Subcutaneous adipose tissue (tissue), 4 donors: ENCODE data around the gene STMN1. TPM values are rescaled to one million over a fixed set of nuclear protein-coding genes. Genes with fewer than 3 reads are reported as not detected.

ENCODE experiments used
- CTCF ChIP-seq: fragments of 450-650 bp; IDR thresholded peaks from one replicate; pipeline ENCODE4 v1.5.1; 2016; ENCODE audit warnings: low read depth, mild to moderate bottlenecking, control low read depth, antibody characterized with exemption, moderate library complexity
- total RNA-seq, 4 donors: library from RNA; depleted of rRNA; stranded (reverse); fragments of >200 nt; gene quantifications; one replicate each; pipeline ENCODE4 v1.1.0, GENCODE V29; 2016

STMN1 gene
- total RNA-seq, 4 donors from 2014 or later = 20.3 to 89.6 (median 32.0) TPM

GRCh38 chr1:25897754-25898153, 8.5 kb downstream of the STMN1 start:
- no peak for TF ChIP-seq CTCF

DNA sequence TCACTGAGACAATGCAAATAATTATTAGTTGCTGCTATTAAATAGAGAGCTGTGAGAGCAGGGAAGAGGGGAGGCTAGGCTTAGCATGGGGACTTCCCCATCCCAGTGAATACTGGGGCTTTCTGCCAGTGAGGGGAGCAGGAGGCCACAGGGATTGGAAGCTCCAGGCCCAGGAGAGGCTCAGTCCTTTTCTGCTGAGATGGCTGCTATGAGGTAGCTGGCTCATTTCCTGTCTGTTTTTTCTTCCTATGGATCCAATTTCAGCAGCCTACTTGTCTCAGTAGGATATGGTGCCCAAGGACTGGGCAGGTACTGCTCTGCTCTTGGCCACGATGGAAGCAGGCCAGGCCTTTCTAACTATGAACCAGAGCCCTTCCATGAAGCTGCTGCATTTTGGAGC, 10.0 kb downstream of the STMN1 start:
- TF ChIP-seq CTCF = no peak

- no peak for TF ChIP-seq CTCF
Measured at GRCh38 chr1:25895365-25895990, 10.7 kb downstream of the STMN1 start.

GRCh38 chr1:25893116-25893515, 13.1 kb downstream of the STMN1 start:
- TF ChIP-seq CTCF = no peak

DNA sequence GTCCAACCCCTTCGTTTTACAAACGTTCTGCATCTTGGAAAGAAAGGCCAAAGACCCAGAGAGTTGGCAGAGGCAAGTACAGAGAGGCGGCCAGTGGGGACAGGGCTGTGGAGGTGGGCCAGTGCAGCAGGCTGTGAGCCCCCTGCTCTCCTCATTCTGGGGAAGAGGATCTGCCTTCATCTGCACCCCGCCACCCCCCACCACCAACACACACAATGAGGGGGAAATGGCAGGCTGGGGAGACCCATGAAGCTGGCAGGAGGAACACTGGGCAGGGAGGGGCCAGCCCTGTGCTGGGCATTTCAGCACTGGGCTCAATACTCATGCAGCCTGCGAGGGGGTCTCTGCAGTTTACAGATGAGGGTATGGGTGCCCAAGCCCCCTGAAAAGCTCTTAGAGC, 14.6 kb downstream of the STMN1 start:
- TF ChIP-seq CTCF = no peak

DNA sequence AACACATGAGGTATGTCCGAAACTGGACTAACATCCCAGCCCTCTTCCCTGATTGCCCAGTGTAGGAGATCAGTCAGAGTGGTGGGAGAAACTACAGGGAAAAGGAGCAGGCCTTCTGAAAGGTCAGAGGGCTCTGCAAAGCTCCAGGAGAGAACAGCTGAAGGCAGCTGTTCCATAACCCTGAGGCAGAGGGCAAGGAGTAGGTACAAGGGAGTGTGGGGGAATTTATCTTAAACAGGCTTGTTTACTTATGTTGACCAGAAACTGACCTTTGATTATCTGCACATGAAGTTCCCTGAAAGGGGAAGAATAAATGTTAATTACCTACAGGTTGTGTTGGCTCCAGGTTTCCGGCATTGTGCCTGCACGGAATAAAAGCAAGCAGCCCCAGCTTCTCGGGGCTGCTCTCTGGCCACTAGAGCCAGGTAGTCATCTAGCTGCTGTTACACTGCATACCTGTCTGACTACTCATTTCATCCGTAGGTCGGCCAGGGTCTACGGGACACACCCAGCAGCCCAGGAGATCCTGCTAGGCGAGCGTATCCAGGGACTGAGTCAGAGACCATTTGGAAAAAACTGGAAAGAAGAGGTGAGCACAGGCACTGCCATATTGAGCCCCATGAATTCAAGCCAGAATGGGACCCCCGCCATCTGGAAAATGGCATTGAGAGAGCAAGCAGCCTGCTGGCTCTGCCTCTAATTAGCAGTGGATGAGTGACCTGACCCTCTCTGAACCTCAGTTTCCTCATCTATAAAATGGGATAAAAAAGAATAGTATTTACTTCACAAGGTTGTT, 15.8 kb downstream of the STMN1 start:
- TF ChIP-seq CTCF = no peak

DNA sequence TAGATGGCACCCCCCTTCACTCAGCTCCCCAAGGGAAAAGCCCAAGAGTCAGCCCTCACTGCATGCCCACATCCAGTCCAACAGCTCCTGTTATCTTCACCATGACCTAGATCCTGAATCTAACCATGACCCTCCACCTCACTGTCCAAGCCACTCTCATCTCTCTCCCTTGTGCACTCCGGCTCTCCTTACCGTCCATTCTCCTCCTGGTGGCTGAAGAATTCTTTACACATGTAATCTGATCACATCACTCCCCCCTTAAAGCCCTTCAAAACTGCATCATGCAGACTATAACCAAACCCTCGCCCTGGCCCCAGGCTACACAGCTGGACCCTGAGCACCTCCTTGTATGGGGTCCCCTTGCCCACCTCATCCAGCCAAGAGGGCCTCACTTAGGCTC, 16.7 kb downstream of the STMN1 start:
- no peak for TF ChIP-seq CTCF
